ENCODE measurements around the gene ITGAV. TPM values are rescaled to one million over a fixed set of nuclear protein-coding genes. Genes with fewer than 3 reads are reported as not detected.

The ITGAV gene
- total RNA-seq, 2 donors from 2014 or later: 63.7 to 79.7 TPM

DNA sequence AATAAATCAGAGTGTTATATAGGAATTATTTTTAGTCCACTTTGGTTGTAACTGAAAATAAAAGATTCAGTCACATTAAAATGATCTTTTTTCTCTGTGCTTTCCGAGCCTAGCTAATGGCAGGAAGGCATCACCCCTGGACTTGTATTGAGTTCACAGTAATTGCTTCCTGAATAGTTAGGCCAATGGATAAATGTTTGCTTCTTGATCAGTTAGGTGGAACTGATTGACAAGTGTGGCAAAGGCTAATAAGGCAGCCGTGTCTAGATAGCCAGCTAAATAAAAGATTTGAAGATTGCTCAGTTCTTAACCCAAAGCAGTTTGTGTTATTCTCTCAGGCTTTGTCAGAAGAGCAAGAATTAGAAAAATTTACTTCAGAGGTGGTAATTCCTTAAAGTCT lies 124.8 kb downstream of the ITGAV start:
- DNase-seq: no peak
- no peak overlapping the region for H3K4me3 ChIP-seq (ENCODE audit: low read length)
- TF ChIP-seq, protein P1, sequence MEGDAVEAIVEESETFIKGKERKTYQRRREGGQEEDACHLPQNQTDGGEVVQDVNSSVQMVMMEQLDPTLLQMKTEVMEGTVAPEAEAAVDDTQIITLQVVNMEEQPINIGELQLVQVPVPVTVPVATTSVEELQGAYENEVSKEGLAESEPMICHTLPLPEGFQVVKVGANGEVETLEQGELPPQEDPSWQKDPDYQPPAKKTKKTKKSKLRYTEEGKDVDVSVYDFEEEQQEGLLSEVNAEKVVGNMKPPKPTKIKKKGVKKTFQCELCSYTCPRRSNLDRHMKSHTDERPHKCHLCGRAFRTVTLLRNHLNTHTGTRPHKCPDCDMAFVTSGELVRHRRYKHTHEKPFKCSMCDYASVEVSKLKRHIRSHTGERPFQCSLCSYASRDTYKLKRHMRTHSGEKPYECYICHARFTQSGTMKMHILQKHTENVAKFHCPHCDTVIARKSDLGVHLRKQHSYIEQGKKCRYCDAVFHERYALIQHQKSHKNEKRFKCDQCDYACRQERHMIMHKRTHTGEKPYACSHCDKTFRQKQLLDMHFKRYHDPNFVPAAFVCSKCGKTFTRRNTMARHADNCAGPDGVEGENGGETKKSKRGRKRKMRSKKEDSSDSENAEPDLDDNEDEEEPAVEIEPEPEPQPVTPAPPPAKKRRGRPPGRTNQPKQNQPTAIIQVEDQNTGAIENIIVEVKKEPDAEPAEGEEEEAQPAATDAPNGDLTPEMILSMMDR (conservative IDR thresholded peaks at IDR 0.05): no peak
- no peaks in the 10 kb centered on the region for H3K27me3 ChIP-seq (ENCODE audit: control insufficient read depth, insufficient read depth, low read length, poor library complexity, severe bottlenecking)
- H3K27ac Mint-ChIP-seq: no peak overlapping the region
- H3K4me3 Mint-ChIP-seq: no peak overlapping the region
- 62 to 85% methylated on average over 2 of the region's 2 CpGs for WGBS, 2 experiments (ENCODE audit: insufficient coverage in 1 of 2, insufficient read length in 1 of 2)
- H3K4me1 ChIP-seq (ENCODE audit: control insufficient read depth, insufficient read depth, low read length): no peaks in the 10 kb centered on the region
- peaks cover 4% of the 10 kb centered on the region for H3K4me1 Mint-ChIP-seq
- H3K36me3 Mint-ChIP-seq (ENCODE audit: low read depth): no peaks in the 10 kb centered on the region
- H3K9me3 Mint-ChIP-seq: no peaks in the 10 kb centered on the region
- H3K27ac ChIP-seq (ENCODE audit: low read depth, low read length): no peak overlapping the region
- H3K9ac ChIP-seq (ENCODE audit: extremely low read depth, low read length, poor library complexity, severe bottlenecking): no peak overlapping the region
- no peaks in the 10 kb centered on the region for H3K36me3 ChIP-seq (ENCODE audit: control insufficient read depth, insufficient read depth, low read length)
- no peaks in the 10 kb centered on the region for H3K27me3 Mint-ChIP-seq (ENCODE audit: insufficient read depth)
- no peaks in the 10 kb centered on the region for H3K9me3 ChIP-seq (ENCODE audit: control insufficient read depth, low read length)

DNA sequence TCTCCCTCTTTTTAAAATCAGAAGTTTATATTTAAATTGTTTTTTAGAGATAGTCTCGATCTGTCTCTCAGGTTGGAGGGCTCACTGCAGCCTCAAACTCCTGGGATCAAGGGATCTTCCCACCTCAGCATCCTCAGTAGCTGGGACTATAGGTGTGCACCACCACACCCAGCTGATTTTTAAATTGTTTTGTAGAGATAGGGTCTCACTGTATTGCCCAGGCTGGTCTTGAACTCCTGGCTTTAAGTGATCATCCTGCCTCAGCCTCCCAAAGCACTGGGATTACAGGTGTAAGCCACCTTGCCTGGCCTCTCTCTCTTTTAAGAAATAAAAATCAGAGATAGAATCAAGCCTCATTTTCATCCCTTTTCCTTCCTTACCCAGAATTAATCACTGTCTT lies 126.1 kb downstream of the ITGAV start:
- peaks cover 4% of the 10 kb centered on the region for H3K4me1 Mint-ChIP-seq
- Histone ChIP-seq H3K9ac (ENCODE audit: extremely low read depth, low read length, poor library complexity, severe bottlenecking) (no peak overlapping the region), H3K27me3 (ENCODE audit: control insufficient read depth, insufficient read depth, low read length, poor library complexity, severe bottlenecking) (no peaks in the 10 kb centered on the region), H3K36me3 (ENCODE audit: control insufficient read depth, insufficient read depth, low read length) (no peaks in the 10 kb centered on the region), H3K27ac (ENCODE audit: low read depth, low read length) (no peak overlapping the region), H3K4me3 (ENCODE audit: low read length) (no peak overlapping the region), H3K4me1 (ENCODE audit: control insufficient read depth, insufficient read depth, low read length) (no peaks in the 10 kb centered on the region), H3K9me3 (ENCODE audit: control insufficient read depth, low read length) (no peaks in the 10 kb centered on the region)
- TF ChIP-seq, protein P1 (conservative IDR thresholded peaks at IDR 0.05): no peak
- no peak overlapping the region for H3K4me3 Mint-ChIP-seq
- H3K9me3 Mint-ChIP-seq: no peaks in the 10 kb centered on the region
- no peaks in the 10 kb centered on the region for H3K36me3 Mint-ChIP-seq (ENCODE audit: low read depth)
- no peak overlapping the region for H3K27ac Mint-ChIP-seq
- no peak for DNase-seq
- WGBS, 2 experiments (ENCODE audit: insufficient coverage in 1 of 2, insufficient read length in 1 of 2): 100% methylated on average over 1 of the region's 1 CpG; no CpG with 5 or more reads in 1 of the 2 experiments
- H3K27me3 Mint-ChIP-seq (ENCODE audit: insufficient read depth): no peaks in the 10 kb centered on the region

DNA sequence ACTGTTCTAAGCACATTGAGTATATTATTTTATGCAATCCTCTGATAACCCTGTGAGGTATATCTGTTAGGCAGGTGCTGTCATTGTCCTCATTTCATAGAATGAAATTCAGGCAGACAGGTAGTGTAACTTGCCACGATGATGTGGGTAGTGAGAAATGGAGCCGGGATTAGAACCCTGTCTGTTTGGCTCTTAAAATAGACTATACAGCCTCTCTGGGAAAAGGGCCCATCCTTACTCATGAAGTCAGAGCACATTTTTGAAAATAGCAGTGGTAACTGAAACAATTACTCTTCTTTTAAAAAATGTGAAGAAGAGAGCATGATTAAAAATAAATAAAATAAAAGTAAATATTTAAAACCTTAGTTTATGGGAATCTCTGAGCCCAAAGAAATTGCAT lies 127.0 kb downstream of the ITGAV start:
- no peak overlapping the region for H3K9ac ChIP-seq (ENCODE audit: extremely low read depth, low read length, poor library complexity, severe bottlenecking)
- no peak for DNase-seq
- WGBS, 2 experiments (ENCODE audit: insufficient coverage in 1 of 2, insufficient read length in 1 of 2): 98% methylated on average over 2 of the region's 2 CpGs; no CpG with 5 or more reads in 1 of the 2 experiments
- Mint-ChIP-seq H3K4me1 (peaks cover 4% of the 10 kb centered on the region), H3K27ac (no peak overlapping the region), H3K27me3 (ENCODE audit: insufficient read depth) (no peaks in the 10 kb centered on the region), H3K4me3 (no peak overlapping the region), H3K36me3 (ENCODE audit: low read depth) (no peaks in the 10 kb centered on the region), H3K9me3 (no peaks in the 10 kb centered on the region)
- H3K4me3 ChIP-seq (ENCODE audit: low read length): no peak overlapping the region
- TF ChIP-seq, protein P1 (conservative IDR thresholded peaks at IDR 0.05): no peak
- no peaks in the 10 kb centered on the region for H3K27me3 ChIP-seq (ENCODE audit: control insufficient read depth, insufficient read depth, low read length, poor library complexity, severe bottlenecking)
- no peaks in the 10 kb centered on the region for H3K9me3 ChIP-seq (ENCODE audit: control insufficient read depth, low read length)
- H3K36me3 ChIP-seq (ENCODE audit: control insufficient read depth, insufficient read depth, low read length): no peaks in the 10 kb centered on the region
- H3K27ac ChIP-seq (ENCODE audit: low read depth, low read length): peak overlapping the region; percentile 36
- H3K4me1 ChIP-seq (ENCODE audit: control insufficient read depth, insufficient read depth, low read length): no peaks in the 10 kb centered on the region
